Astrocyte (in vitro differentiated cells and primary cell): ENCODE measurements around the gene PROM1. TPM values are rescaled to one million over a fixed set of nuclear protein-coding genes. Genes with fewer than 3 reads are reported as not detected.

Source experiments
- DNase-seq: peaks from one replicate; pipeline ENCODE4 v3.0.0-alpha.2; 2010; ENCODE audit warnings: low read depth
- FAIRE-seq: peaks from 2 replicates; lab custom pipeline; 2011; peaks lifted over from hg19 to GRCh38; lab: Jason Lieb, UNC
- H2AFZ ChIP-seq: 2 replicates; pipeline ENCODE4 v1.6.0; 2012; ENCODE audit warnings: low read depth, low read length, inconsistent platforms
- H3K27ac ChIP-seq: 2 replicates; pipeline ENCODE4 v1.5.1; 2011; ENCODE audit warnings: low read depth, low read length, inconsistent platforms
- H3K27me3 ChIP-seq: 2 replicates; pipeline ENCODE4 v1.6.0; 2011; ENCODE audit warnings: low read length, inconsistent platforms; ENCODE audit not compliant: insufficient read depth
- H3K36me3 ChIP-seq: 2 replicates; pipeline ENCODE4 v1.5.1; 2011; ENCODE audit warnings: low read length, inconsistent platforms; ENCODE audit not compliant: insufficient read depth
- H3K4me1 ChIP-seq: 2 replicates; pipeline ENCODE4 v1.5.1; 2011; ENCODE audit warnings: low read length, inconsistent platforms; ENCODE audit not compliant: insufficient read depth
- H3K4me2 ChIP-seq: 2 replicates; pipeline ENCODE4 v1.6.0; 2012; ENCODE audit warnings: low read length, inconsistent platforms
- H3K4me3 ChIP-seq: 2 replicates; pipeline ENCODE4 v1.5.1; 2011; ENCODE audit warnings: low read depth, mild to moderate bottlenecking, low read length, inconsistent platforms; ENCODE audit not compliant: insufficient read depth
- H3K79me2 ChIP-seq: 2 replicates; pipeline ENCODE4 v1.6.0; 2012; ENCODE audit warnings: mild to moderate bottlenecking, low read length, inconsistent platforms; ENCODE audit not compliant: insufficient read depth
- H3K9ac ChIP-seq: 2 replicates; pipeline ENCODE4 v1.6.0; 2012; ENCODE audit warnings: mild to moderate bottlenecking, low read length, inconsistent platforms
- H3K9me3 ChIP-seq: 2 replicates; pipeline ENCODE4 v1.5.1; 2012; ENCODE audit warnings: low read depth, mild to moderate bottlenecking, low read length, inconsistent platforms; ENCODE audit not compliant: insufficient read depth
- H4K20me1 ChIP-seq: 2 replicates; pipeline ENCODE4 v1.6.0; 2012; ENCODE audit warnings: low read length, inconsistent platforms; ENCODE audit not compliant: insufficient read depth
- H3K27ac Mint-ChIP-seq: one replicate; pipeline ENCODE4 v1.8.0; 2021; ENCODE audit warnings: mild to moderate bottlenecking, mixed read lengths; ENCODE audit not compliant: unreplicated experiment
- H3K27me3 Mint-ChIP-seq: one replicate; pipeline ENCODE4 v1.8.0; 2021; ENCODE audit warnings: low read depth, mixed read lengths; ENCODE audit not compliant: unreplicated experiment
- H3K36me3 Mint-ChIP-seq: one replicate; pipeline ENCODE4 v1.8.0; 2021; ENCODE audit warnings: low read depth, mixed read lengths; ENCODE audit not compliant: unreplicated experiment
- H3K4me1 Mint-ChIP-seq: one replicate; pipeline ENCODE4 v1.8.0; 2021; ENCODE audit warnings: low read depth, mixed read lengths; ENCODE audit not compliant: unreplicated experiment
- H3K4me3 Mint-ChIP-seq: one replicate; pipeline ENCODE4 v1.8.0; 2021; ENCODE audit warnings: mild to moderate bottlenecking, moderate library complexity, mixed read lengths; ENCODE audit not compliant: unreplicated experiment
- H3K9me3 Mint-ChIP-seq: one replicate; pipeline ENCODE4 v1.8.0; 2021; ENCODE audit warnings: mild to moderate bottlenecking, mixed read lengths; ENCODE audit not compliant: unreplicated experiment
- CTCF ChIP-seq: IDR thresholded peaks from 2 replicates; pipeline ENCODE4 v1.5.1; 2011; ENCODE audit warnings: low read depth, mild to moderate bottlenecking, inconsistent platforms, low read length, moderate library complexity; ENCODE audit not compliant: insufficient read depth
- EZH2 ChIP-seq: IDR thresholded peaks from 2 replicates; pipeline ENCODE4 v1.6.1; 2012; ENCODE audit warnings: mild to moderate bottlenecking, low read length, inconsistent platforms; ENCODE audit not compliant: insufficient read depth
- total RNA-seq: library from RNA; stranded (reverse); gene quantifications from 2 replicates; pipeline ENCODE4 v1.2.1, GENCODE V29; 2021

The PROM1 gene
- total RNA-seq, 1 donor from 2014 or later, result 34.5 TPM

DNA sequence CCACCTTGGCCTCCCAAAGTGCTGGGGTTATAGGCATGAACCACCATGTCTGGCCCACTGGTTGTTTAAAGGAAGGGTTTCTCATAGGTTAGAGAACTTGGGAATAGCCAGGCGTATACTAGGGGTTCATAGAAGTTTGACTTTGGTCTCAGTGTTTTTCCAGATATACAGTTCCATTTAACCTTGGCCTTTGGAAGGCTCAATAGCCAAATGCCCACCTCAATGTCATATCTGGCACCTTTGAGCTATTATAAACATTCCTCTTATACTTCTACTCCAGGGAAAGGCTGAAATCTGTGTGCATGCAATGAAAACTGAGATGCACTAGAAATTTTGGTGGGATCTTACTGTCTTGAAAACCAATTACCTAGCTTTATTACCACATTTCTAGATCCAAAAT lies 47.5 kb upstream of the PROM1 start:
- no peaks in the 10 kb centered on the region for H3K27me3 Mint-ChIP-seq
- peaks cover 13% of the 10 kb centered on the region for H3K9me3 Mint-ChIP-seq
- no peak for FAIRE-seq

GRCh38 chr4:16129336-16129735 lies 45.5 kb upstream of the PROM1 start:
- H3K36me3 ChIP-seq, result no peaks in the 10 kb centered on the region
- no peak overlapping the region for H3K4me3 ChIP-seq
- Mint-ChIP-seq H3K36me3 (no peaks in the 10 kb centered on the region), H3K27me3 (peaks cover 2% of the 10 kb centered on the region), H3K9me3 (peaks cover under 1% of the 10 kb centered on the region), H3K4me3 (no peak overlapping the region), H3K4me1 (peaks cover 2% of the 10 kb centered on the region), H3K27ac (no peak overlapping the region)
- no peak overlapping the region for H2AFZ ChIP-seq
- no peaks in the 10 kb centered on the region for H3K79me2 ChIP-seq
- H3K27me3 ChIP-seq, result peaks cover 6% of the 10 kb centered on the region
- no peaks in the 10 kb centered on the region for H3K4me1 ChIP-seq
- no peaks in the 10 kb centered on the region for H3K9me3 ChIP-seq
- H3K4me2 ChIP-seq, result no peak overlapping the region
- no peak for TF ChIP-seq EZH2
- no peak for TF ChIP-seq CTCF
- no peak overlapping the region for H3K27ac ChIP-seq
- H3K9ac ChIP-seq, result no peak overlapping the region
- FAIRE-seq (no peak), DNase-seq (no peak)
- no peaks in the 10 kb centered on the region for H4K20me1 ChIP-seq

More for the DNA sequence above, 47.5 kb upstream of the PROM1 start:
- no peaks in the 10 kb centered on the region for H3K79me2 ChIP-seq
- H3K36me3 ChIP-seq, result no peaks in the 10 kb centered on the region
- H2AFZ ChIP-seq, result no peak overlapping the region
- no peaks in the 10 kb centered on the region for H3K4me1 ChIP-seq
- H3K4me3 ChIP-seq, result no peak overlapping the region
- no peak for TF ChIP-seq EZH2
- no peaks in the 10 kb centered on the region for H4K20me1 ChIP-seq
- peaks cover 3% of the 10 kb centered on the region for H3K9me3 ChIP-seq
- Mint-ChIP-seq H3K4me1 (peaks cover 3% of the 10 kb centered on the region), H3K27ac (no peak overlapping the region), H3K4me3 (no peak overlapping the region), H3K36me3 (no peaks in the 10 kb centered on the region)
- no peak overlapping the region for H3K9ac ChIP-seq
- H3K27ac ChIP-seq, result no peak overlapping the region
- DNase-seq, result no peak
- H3K4me2 ChIP-seq, result no peak overlapping the region
- H3K27me3 ChIP-seq, result peaks cover 8% of the 10 kb centered on the region

DNA sequence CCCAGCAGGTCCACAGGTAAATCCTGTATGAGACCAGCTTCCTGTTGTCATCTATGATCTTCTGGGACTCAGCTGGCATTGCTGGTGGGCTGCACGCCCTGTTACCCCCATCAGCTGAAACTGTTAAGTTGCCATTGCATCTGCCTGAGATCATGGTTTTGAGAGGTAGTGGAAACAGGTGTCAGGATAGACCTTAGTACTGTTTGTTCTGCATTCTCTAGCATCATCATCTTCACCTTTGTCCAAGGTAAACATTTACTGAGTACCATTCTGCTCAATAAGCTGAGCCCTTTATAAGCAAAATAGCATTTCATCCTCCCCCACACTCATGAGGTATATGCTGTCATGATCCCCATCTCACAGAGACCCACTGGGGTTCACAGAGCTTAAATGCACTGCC lies 42.9 kb upstream of the PROM1 start:
- Mint-ChIP-seq H3K4me3 (no peak overlapping the region), H3K4me1 (peaks cover 2% of the 10 kb centered on the region), H3K36me3 (no peaks in the 10 kb centered on the region), H3K27ac (no peak overlapping the region), H3K27me3 (peaks cover 7% of the 10 kb centered on the region), H3K9me3 (peaks cover 3% of the 10 kb centered on the region)
- no peak for TF ChIP-seq CTCF
- Histone ChIP-seq H2AFZ (no peak overlapping the region), H3K4me1 (no peaks in the 10 kb centered on the region), H3K79me2 (no peaks in the 10 kb centered on the region), H3K27ac (no peak overlapping the region), H3K9me3 (no peaks in the 10 kb centered on the region), H4K20me1 (no peaks in the 10 kb centered on the region), H3K9ac (no peak overlapping the region), H3K4me3 (no peak overlapping the region), H3K27me3 (peaks cover 6% of the 10 kb centered on the region), H3K36me3 (no peaks in the 10 kb centered on the region), H3K4me2 (no peak overlapping the region)
- FAIRE-seq (no peak), DNase-seq (no peak)
